Activated CD4-positive, alpha-beta memory T cell treated with anti-CD3 and anti-CD28 coated beads, Interleukin-2, amount 10 ng/mL, durations not matched to agents 7 days and 5 days (primary cell): ENCODE measurements around the gene RIPPLY3. TPM values are rescaled to one million over a fixed set of nuclear protein-coding genes. Genes with fewer than 3 reads are reported as not detected.
"Not testable (repeated sequence)": the region's sequence is repeated elsewhere in the genome, so short reads cannot be mapped to it uniquely, and the experiment has no call there.

Experiments
- CTCF ChIA-PET: fragments of 350-600 bp; sonication (Branson Sonifier 250); formaldehyde crosslinking; loops from one replicate; lab custom pipeline; 2021; ENCODE audit warnings: antibody characterized with exemption, inconsistent platforms; lab: Charles Lee
- POLR2A ChIA-PET: fragments of 350-600 bp; sonication (Branson Sonifier 250); formaldehyde crosslinking; loops from one replicate; lab custom pipeline; 2021; ENCODE audit warnings: antibody characterized with exemption; lab: Charles Lee
- DNase-seq: peaks from one replicate; pipeline ENCODE4 v3.0.0-alpha.2; 2020
- H3K27ac Mint-ChIP-seq: one replicate; pipeline ENCODE4 v1.8.0; 2021; ENCODE audit warnings: mild to moderate bottlenecking, mixed read lengths
- H3K27me3 Mint-ChIP-seq: one replicate; pipeline ENCODE4 v1.8.0; 2021; ENCODE audit warnings: mixed read lengths
- H3K36me3 Mint-ChIP-seq: one replicate; pipeline ENCODE4 v1.8.0; 2021; ENCODE audit warnings: low read depth, mixed read lengths
- H3K4me1 Mint-ChIP-seq: one replicate; pipeline ENCODE4 v1.8.0; 2021; ENCODE audit warnings: mixed read lengths
- H3K4me3 Mint-ChIP-seq: one replicate; pipeline ENCODE4 v1.8.0; 2021; ENCODE audit warnings: mild to moderate bottlenecking, mixed read lengths
- H3K9me3 Mint-ChIP-seq: one replicate; pipeline ENCODE4 v1.8.0; 2021; ENCODE audit warnings: mixed read lengths
- total RNA-seq, 2 experiments: library from RNA; stranded (reverse); gene quantifications; one replicate each; pipeline ENCODE4 v1.2.3, GENCODE V29; 2021

RIPPLY3 gene
- total RNA-seq, 2 experiments from 2014 or later = not detected

- peaks cover 2% of the 10 kb centered on the region for H3K4me1 Mint-ChIP-seq
- CTCF ChIA-PET = no interaction called here
- H3K4me3 Mint-ChIP-seq = no peak overlapping the region
Measured at GRCh38 chr21:37036177-37036576, 29.7 kb downstream of the RIPPLY3 start.

GRCh38 chr21:37039411-37040075 is 33.0 kb downstream of the RIPPLY3 start:
- DNase-seq = no peak
- no peaks in the 10 kb centered on the region for H3K36me3 Mint-ChIP-seq
- no peak overlapping the region for H3K27ac Mint-ChIP-seq
- peaks cover 6% of the 10 kb centered on the region for H3K27me3 Mint-ChIP-seq
- POLR2A ChIA-PET = no interaction called here
- H3K9me3 Mint-ChIP-seq = no peaks in the 10 kb centered on the region
- no peaks in the 10 kb centered on the region for H3K4me1 Mint-ChIP-seq
- CTCF ChIA-PET = interaction anchor here (1.3 kb wide), 1 partner anchor 9 kb away, joined by 3 read pairs; no protein-coding TSS in a partner anchor
- no peak overlapping the region for H3K4me3 Mint-ChIP-seq

More at GRCh38 chr21:37036177-37036576, 29.7 kb downstream of the RIPPLY3 start:
- H3K27me3 Mint-ChIP-seq = peaks cover 11% of the 10 kb centered on the region
- no peak overlapping the region for H3K27ac Mint-ChIP-seq
- POLR2A ChIA-PET = no interaction called here
- DNase-seq = no peak
- no peaks in the 10 kb centered on the region for H3K36me3 Mint-ChIP-seq
- no peaks in the 10 kb centered on the region for H3K9me3 Mint-ChIP-seq

GRCh38 chr21:37040212-37040611 is 33.7 kb downstream of the RIPPLY3 start:
- Mint-ChIP-seq H3K27me3 (peaks cover 6% of the 10 kb centered on the region), H3K36me3 (no peaks in the 10 kb centered on the region), H3K4me3 (no peak overlapping the region), H3K9me3 (no peaks in the 10 kb centered on the region), H3K4me1 (peaks cover 7% of the 10 kb centered on the region), H3K27ac (no peak overlapping the region)
- CTCF ChIA-PET = interaction anchor here (1.3 kb wide), 1 partner anchor 9 kb away, joined by 3 read pairs; no protein-coding TSS in a partner anchor
- POLR2A ChIA-PET = no interaction called here
- DNase-seq = no peak

GRCh38 chr21:37041706-37042271 is 35.3 kb downstream of the RIPPLY3 start:
- Mint-ChIP-seq H3K27ac (no peak overlapping the region), H3K4me3 (no peak overlapping the region), H3K9me3 (no peaks in the 10 kb centered on the region), H3K27me3 (peaks cover 4% of the 10 kb centered on the region), H3K4me1 (peaks cover 13% of the 10 kb centered on the region), H3K36me3 (no peaks in the 10 kb centered on the region)
- POLR2A ChIA-PET = no interaction called here
- DNase-seq = no peak
- CTCF ChIA-PET = no interaction called here

GRCh38 chr21:37043818-37044217 is 37.3 kb downstream of the RIPPLY3 start:
- Mint-ChIP-seq H3K27ac (no peak overlapping the region), H3K4me3 (no peak overlapping the region), H3K4me1 (peaks cover 13% of the 10 kb centered on the region), H3K27me3 (peaks cover 6% of the 10 kb centered on the region), H3K9me3 (no peaks in the 10 kb centered on the region), H3K36me3 (no peaks in the 10 kb centered on the region)
- ChIA-PET CTCF (no interaction called here), POLR2A (no interaction called here)
- DNase-seq = no peak

- no peaks in the 10 kb centered on the region for H3K9me3 Mint-ChIP-seq
- no peaks in the 10 kb centered on the region for H3K36me3 Mint-ChIP-seq
- ChIA-PET CTCF (no interaction called here), POLR2A (no interaction called here)
- H3K27ac Mint-ChIP-seq = no peak overlapping the region
- H3K27me3 Mint-ChIP-seq = peaks cover 6% of the 10 kb centered on the region
- no peak overlapping the region for H3K4me3 Mint-ChIP-seq
- no peak for DNase-seq
- H3K4me1 Mint-ChIP-seq = peaks cover 13% of the 10 kb centered on the region
Measured at GRCh38 chr21:37044643-37045042, 38.1 kb downstream of the RIPPLY3 start.

- peaks cover 8% of the 10 kb centered on the region for H3K27me3 Mint-ChIP-seq
- DNase-seq = peak; percentile 32
- H3K36me3 Mint-ChIP-seq = no peaks in the 10 kb centered on the region
- H3K4me3 Mint-ChIP-seq = no peak overlapping the region
- CTCF ChIA-PET = no interaction called here
- peaks cover 13% of the 10 kb centered on the region for H3K4me1 Mint-ChIP-seq
- H3K9me3 Mint-ChIP-seq = no peaks in the 10 kb centered on the region
- POLR2A ChIA-PET = no interaction called here
- H3K27ac Mint-ChIP-seq = no peak overlapping the region
Measured at GRCh38 chr21:37045149-37045548, 38.6 kb downstream of the RIPPLY3 start.

- Mint-ChIP-seq H3K27ac (no peak overlapping the region), H3K4me3 (no peak overlapping the region)
- CTCF ChIA-PET = no interaction called here
Measured at GRCh38 chr21:37045556-37045955, 39.1 kb downstream of the RIPPLY3 start.

GRCh38 chr21:37047079-37047478 is 40.6 kb downstream of the RIPPLY3 start:
- Mint-ChIP-seq H3K27me3 (peaks cover 11% of the 10 kb centered on the region), H3K9me3 (no peaks in the 10 kb centered on the region), H3K36me3 (no peaks in the 10 kb centered on the region), H3K4me1 (peaks cover 13% of the 10 kb centered on the region), H3K4me3 (no peak overlapping the region), H3K27ac (no peak overlapping the region)
- POLR2A ChIA-PET = no interaction called here
- DNase-seq = no peak
- CTCF ChIA-PET = no interaction called here

More at GRCh38 chr21:37045556-37045955, 39.1 kb downstream of the RIPPLY3 start:
- no peaks in the 10 kb centered on the region for H3K9me3 Mint-ChIP-seq
- H3K4me1 Mint-ChIP-seq = peaks cover 13% of the 10 kb centered on the region
- H3K36me3 Mint-ChIP-seq = no peaks in the 10 kb centered on the region
- DNase-seq = no peak
- POLR2A ChIA-PET = no interaction called here
- peaks cover 8% of the 10 kb centered on the region for H3K27me3 Mint-ChIP-seq

- DNase-seq, H3K9me3 Mint-ChIP-seq, H3K4me3 Mint-ChIP-seq, H3K36me3 Mint-ChIP-seq, CTCF ChIA-PET, H3K27ac Mint-ChIP-seq, POLR2A ChIA-PET: not testable (repeated sequence)
- H3K27me3 Mint-ChIP-seq = peaks cover 13% of the 10 kb centered on the region
- H3K4me1 Mint-ChIP-seq = peaks cover 11% of the 10 kb centered on the region
Measured at GRCh38 chr21:37049741-37050140, 43.2 kb downstream of the RIPPLY3 start.

- no peak overlapping the region for H3K4me3 Mint-ChIP-seq
- H3K9me3 Mint-ChIP-seq = no peaks in the 10 kb centered on the region
- ChIA-PET CTCF (no interaction called here), POLR2A (no interaction called here)
- no peak overlapping the region for H3K27ac Mint-ChIP-seq
- H3K36me3 Mint-ChIP-seq = no peaks in the 10 kb centered on the region
- peaks cover 6% of the 10 kb centered on the region for H3K27me3 Mint-ChIP-seq
- no peak for DNase-seq
- H3K4me1 Mint-ChIP-seq = no peaks in the 10 kb centered on the region
Measured at GRCh38 chr21:37055271-37055855, 48.9 kb downstream of the RIPPLY3 start.

- Mint-ChIP-seq H3K4me3 (no peak overlapping the region), H3K27me3 (peaks cover 3% of the 10 kb centered on the region), H3K27ac (no peak overlapping the region), H3K9me3 (no peaks in the 10 kb centered on the region), H3K36me3 (no peaks in the 10 kb centered on the region), H3K4me1 (no peaks in the 10 kb centered on the region)
- DNase-seq = no peak
- ChIA-PET POLR2A (no interaction called here), CTCF (no interaction called here)
Measured at GRCh38 chr21:37057614-37058013, 51.1 kb downstream of the RIPPLY3 start.

- Mint-ChIP-seq H3K4me1 (no peaks in the 10 kb centered on the region), H3K27ac (no peak overlapping the region), H3K27me3 (peaks cover 3% of the 10 kb centered on the region), H3K4me3 (no peak overlapping the region), H3K36me3 (no peaks in the 10 kb centered on the region), H3K9me3 (no peaks in the 10 kb centered on the region)
- ChIA-PET CTCF (no interaction called here), POLR2A (no interaction called here)
- DNase-seq = no peak
Measured at GRCh38 chr21:37058261-37058660, 51.8 kb downstream of the RIPPLY3 start.
